Caki2 (cell line): ENCODE results near the gene FUS. TPM values are rescaled to one million over a fixed set of nuclear protein-coding genes. Genes with fewer than 3 reads are reported as not detected.
"Not testable (repeated sequence)": the region's sequence is repeated elsewhere in the genome, so short reads cannot be mapped to it uniquely, and the experiment has no call there.

ENCODE experiments used
- DNase-seq: peaks from one replicate; pipeline ENCODE4 v3.0.0-alpha.2; 2015; ENCODE audit warnings: low read depth
- in situ Hi-C: cut with HindIII; loops from 2 replicates; pipeline ENCODE4 v1.10.0; 2016; ENCODE audit warnings: low sequenced_read_pairs, low pct_unique_long_range_greater_than_20kb, mixed read lengths
- total RNA-seq: library from RNA; depleted of rRNA; stranded (reverse); fragments of >200 nt; shearing (Covaris generic); gene quantifications from 2 replicates; pipeline ENCODE4 v1.2.3, GENCODE V29; 2014; ENCODE audit warnings: low replicate concordance; rRNA removed

FUS gene
- 15.3 and 34.6 TPM in 2 replicates for total RNA-seq

DNA sequence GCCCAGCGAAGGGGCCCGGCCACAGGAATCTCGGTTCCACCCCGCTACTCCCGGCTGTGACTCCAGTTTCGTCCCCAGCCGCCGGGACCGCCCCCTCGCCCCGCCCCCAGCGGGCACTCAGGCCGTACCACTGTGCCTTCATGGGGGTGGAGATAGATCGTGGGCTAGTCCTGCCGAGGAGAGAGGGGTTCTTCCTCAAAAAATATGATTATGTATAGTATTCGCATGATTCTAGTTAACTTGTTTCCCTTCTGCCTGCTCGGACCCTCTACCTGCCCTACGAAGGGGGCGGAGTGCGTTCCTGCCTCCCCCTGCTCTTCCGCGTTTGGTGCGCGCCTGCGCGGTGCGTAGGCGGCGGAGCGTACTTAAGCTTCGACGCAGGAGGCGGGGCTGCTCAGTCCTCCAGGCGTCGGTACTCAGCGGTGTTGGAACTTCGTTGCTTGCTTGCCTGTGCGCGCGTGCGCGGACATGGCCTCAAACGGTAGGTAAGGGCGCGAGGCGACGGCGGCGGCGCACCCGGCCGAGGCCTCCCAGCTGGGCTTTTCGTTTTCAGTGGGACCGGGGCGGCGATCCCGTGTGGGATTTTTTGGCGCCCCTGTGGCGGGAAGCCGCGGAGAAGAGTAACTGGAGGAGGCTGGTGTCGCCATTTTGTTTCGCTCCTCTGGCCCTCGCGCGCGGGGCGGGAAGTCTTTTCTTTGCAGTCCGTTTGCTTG lies at the start of gene FUS:
Gene FUS, plus strand, starts transcription at position 393 of the 713 bp plus-strand sequence. Its CDS starts 76 bp downstream, at position 469.
- in situ Hi-C loops: no loop called here
- peak; percentile 89 for DNase-seq

GRCh38 chr16:31130336-31130891 lies 49.5 kb upstream of the FUS start:
- no peak for DNase-seq
- in situ Hi-C loops: no loop called here

DNA sequence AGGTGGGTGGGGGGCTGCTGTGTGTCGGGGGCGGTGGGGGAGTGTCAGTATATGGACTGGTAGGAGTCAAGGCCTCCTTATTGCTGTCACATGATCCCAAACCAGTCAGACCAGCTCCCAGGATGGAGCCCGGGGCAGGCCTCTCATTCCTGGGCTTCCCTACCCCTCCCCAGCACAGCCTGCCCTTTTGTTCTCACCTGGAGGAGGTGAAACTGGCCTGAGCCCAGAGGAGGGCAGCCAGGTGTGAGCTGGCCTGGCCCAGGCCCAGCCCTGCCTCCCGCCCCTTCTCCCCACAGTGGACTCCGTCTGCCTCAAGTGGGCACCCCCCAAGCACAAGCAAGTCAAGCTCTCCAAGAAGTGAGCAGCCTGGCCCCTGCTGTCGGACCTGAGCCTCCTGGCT lies 49.0 kb upstream of the FUS start:
- no peak for DNase-seq
- in situ Hi-C loops: no loop called here

GRCh38 chr16:31131416-31131815 lies 48.5 kb upstream of the FUS start:
- in situ Hi-C loops: no loop called here
- no peak for DNase-seq

GRCh38 chr16:31131841-31132271 lies 48.1 kb upstream of the FUS start:
- in situ Hi-C loops: no loop called here
- DNase-seq: peak; percentile 47

DNA sequence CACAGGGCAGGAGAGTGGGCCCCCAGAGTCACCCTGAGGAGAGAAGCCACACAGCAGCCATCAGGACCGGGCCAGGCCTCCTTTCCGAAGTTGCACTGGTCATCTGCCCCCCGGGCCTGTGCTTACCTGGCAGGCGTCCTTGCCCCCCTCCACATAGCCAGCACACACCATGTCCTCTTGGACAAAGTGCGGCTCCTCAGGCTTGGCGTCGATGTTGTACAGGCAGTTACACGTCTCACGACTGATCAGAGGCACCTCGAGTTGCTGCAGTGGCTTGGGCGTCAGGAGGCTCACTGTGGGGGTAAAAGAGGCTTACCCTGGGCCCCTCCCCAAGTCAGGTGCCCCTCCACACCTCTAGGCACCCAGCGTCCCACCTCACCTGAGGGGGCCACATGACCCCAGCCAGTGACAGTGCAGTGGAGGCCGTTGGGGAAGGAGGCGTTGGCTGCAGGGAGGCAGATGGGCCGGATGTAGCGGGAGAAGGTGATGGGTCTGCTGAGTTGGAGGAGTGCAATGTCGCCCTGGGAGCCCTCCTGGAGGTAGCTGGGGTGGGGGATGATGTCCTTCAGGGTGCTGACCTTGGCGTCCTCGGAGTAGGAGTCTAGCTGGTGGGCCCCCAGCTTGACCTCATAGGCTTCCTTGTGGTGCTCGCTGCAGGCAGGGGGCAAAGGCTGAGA lies 47.5 kb upstream of the FUS start:
- in situ Hi-C loops: no loop called here
- DNase-seq: no peak

DNA sequence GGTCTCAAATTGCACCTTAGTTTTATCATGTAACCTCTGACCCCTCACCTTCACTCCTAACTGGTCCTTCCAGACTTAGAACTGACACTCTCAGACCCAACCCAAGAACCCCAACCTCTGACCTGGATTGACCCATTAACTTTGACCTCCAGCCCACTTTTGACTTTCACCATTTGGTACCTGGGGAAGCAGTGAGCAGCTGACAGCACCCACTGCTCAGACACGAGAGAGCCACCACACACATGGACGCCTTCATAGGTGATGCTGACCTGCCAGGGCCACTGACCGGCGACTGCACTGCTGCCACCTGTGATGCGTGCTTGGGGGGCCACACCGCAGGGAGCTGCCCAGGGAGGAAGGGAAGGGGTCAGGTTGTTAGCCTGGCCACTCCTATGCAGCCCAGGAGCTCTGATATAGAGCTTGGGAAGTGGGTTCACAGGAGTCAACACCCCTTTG lies 46.9 kb upstream of the FUS start:
- DNase-seq: no peak

DNA sequence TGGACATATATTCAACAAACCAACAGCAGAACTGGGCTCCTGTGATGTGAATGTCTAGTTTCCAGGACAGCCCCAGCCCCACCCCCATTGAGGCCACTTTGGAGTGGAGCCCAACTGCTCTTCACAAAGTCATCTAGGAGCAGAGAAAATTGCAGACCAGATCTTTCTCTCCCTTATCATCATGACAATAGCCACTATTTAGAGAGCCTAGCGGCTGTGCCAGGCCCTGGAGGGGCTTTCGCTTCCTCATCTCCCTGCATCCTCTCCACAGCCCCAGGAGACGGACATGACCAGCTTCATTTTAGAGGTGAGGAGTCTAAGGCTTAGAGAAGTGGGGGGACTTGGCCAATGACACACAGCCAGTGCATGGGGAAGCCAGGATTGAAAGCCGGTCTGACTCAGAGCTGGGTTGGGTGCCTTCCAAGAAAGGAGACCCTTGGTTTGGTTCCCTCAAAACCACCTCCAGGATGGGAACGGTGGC lies 45.8 kb upstream of the FUS start:
- in situ Hi-C loops: no loop called here

More for the DNA sequence above, 46.9 kb upstream of the FUS start:
- in situ Hi-C loops: no loop called here

GRCh38 chr16:31134625-31135534 lies 45.1 kb upstream of the FUS start:
- in situ Hi-C loops: no loop called here
- no peak for DNase-seq

More for the DNA sequence above, 45.8 kb upstream of the FUS start:
- no peak for DNase-seq

DNA sequence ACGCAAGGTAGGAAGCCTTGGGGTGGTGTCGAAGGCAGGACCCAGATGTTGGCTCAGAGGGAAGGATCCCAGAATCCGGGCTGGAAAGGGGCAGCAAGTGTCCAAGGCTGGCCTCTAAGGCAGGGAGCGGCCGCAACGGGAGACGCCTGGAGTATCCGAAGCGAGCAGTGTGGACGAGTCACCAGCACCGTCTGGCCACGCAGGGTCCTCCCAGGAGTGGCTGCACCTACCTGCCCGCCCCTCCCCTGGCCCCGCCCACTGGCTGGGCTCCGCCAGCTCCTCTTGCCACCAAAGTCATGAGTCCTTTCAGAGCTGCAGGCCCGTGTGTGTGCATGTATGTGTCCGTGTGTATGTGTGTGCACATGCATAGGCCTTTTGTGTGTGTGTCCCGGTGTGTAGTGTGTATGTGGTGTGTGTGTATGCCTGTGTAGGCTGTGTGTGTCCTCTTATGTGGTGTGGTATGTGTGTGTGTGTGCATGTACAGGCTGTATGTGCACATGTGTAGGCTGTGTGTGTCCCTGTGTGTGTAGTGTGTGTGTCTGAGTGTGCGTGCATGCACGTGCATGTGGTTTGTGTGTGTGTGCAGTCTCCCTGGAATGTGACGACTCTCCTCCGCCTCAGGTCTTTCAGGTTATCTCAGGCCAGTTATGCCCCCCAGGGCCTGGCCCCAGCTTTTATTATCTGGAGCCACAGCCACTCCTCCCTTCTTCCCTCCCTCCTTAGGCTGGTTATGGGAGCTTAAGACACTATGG lies 44.2 kb upstream of the FUS start, which contains the start of gene PRSS8:
Gene PRSS8, minus strand, starts transcription at position 193 of the 752 bp plus-strand sequence. CDS start 229 bp downstream, outside the sequence.
- peak; percentile 38 for DNase-seq
- in situ Hi-C loops: no loop called here

DNA sequence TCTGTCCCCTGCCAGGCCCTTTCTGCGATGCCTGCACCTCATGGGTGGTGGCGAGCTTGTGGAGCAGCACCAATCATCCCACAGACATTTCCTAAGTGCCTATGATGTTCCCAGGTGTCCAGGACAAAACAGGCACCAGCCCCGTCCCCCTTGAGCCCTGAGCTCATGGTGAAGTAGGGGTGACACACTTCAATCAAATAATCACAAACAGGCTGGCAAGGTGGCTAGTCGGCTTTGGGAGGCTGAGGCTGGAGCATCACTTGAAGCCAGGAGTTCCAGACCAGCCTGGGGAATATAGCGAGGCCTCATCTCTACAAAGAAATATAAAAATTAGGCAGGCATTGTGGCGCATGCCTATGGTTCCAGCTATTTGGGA lies 43.7 kb upstream of the FUS start:
- in situ Hi-C loops: no loop called here
- no peak for DNase-seq

GRCh38 chr16:31136822-31137499 lies 43.0 kb upstream of the FUS start:
- DNase-seq, in situ Hi-C loops: not testable (repeated sequence)

GRCh38 chr16:31138621-31139578 lies 41.0 kb upstream of the FUS start:
- DNase-seq: peak; percentile 95
- in situ Hi-C loops: no loop called here

DNA sequence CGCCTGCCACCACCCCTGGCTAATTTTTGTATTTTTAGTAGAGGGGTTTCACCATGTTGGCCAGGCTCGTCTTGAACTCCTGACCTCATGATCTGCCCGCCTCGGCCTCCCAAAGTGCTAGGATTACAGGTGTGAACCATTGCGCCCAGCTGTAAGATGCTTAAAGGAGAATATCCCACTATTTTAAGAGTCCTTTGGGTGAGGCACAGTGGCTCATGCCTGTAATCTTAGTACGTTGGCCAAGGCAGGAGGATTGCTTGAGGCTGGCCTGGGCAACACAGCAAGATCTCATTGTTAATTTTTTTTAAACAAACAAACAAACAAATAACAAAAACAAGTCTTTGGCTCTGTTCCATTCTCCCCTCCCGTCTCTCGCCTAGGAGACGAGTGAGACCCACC lies 38.9 kb upstream of the FUS start:
- in situ Hi-C loops: not testable (repeated sequence)

GRCh38 chr16:31141489-31142108 lies 38.3 kb upstream of the FUS start:
- DNase-seq: no peak
- in situ Hi-C loops: no loop called here

More for the DNA sequence above, 38.9 kb upstream of the FUS start:
- DNase-seq: not testable (repeated sequence)
